ENCODE measurements around the gene AGMO.

AGMO gene

GRCh38 chr7:15396210-15397158 lies 165.3 kb downstream of the AGMO start:
- Mint-ChIP-seq H3K36me3 (ENCODE audit: low read depth) (no peaks in the 10 kb centered on the region), H3K9me3 (peaks cover 15% of the 10 kb centered on the region), H3K27ac (no peak overlapping the region), H3K4me1 (ENCODE audit: low read depth) (no peaks in the 10 kb centered on the region), H3K4me3 (no peak overlapping the region), H3K27me3 (no peaks in the 10 kb centered on the region)

- Mint-ChIP-seq H3K27me3 (no peaks in the 10 kb centered on the region), H3K27ac (no peak overlapping the region), H3K9me3 (no peaks in the 10 kb centered on the region), H3K36me3 (ENCODE audit: low read depth) (no peaks in the 10 kb centered on the region), H3K4me1 (ENCODE audit: low read depth) (no peaks in the 10 kb centered on the region), H3K4me3 (no peak overlapping the region)
These were observed 172.7 kb downstream of the AGMO start for GRCh38 chr7:15389073-15389472.

GRCh38 chr7:15378494-15379145 lies 183.2 kb downstream of the AGMO start:
- Mint-ChIP-seq H3K9me3 (peaks cover 17% of the 10 kb centered on the region), H3K4me3 (no peak overlapping the region), H3K27ac (no peak overlapping the region), H3K4me1 (ENCODE audit: low read depth) (no peaks in the 10 kb centered on the region), H3K27me3 (no peaks in the 10 kb centered on the region), H3K36me3 (ENCODE audit: low read depth) (no peaks in the 10 kb centered on the region)

- Mint-ChIP-seq H3K9me3 (peaks cover 17% of the 10 kb centered on the region), H3K4me3 (no peak overlapping the region), H3K27ac (no peak overlapping the region), H3K4me1 (ENCODE audit: low read depth) (no peaks in the 10 kb centered on the region), H3K36me3 (ENCODE audit: low read depth) (no peaks in the 10 kb centered on the region), H3K27me3 (no peaks in the 10 kb centered on the region)
These were observed 185.2 kb downstream of the AGMO start for GRCh38 chr7:15376600-15376999.

GRCh38 chr7:15370441-15370840 lies 191.4 kb downstream of the AGMO start:
- Mint-ChIP-seq H3K27ac (no peak overlapping the region), H3K9me3 (peaks cover 7% of the 10 kb centered on the region), H3K4me1 (ENCODE audit: low read depth) (no peaks in the 10 kb centered on the region), H3K36me3 (ENCODE audit: low read depth) (no peaks in the 10 kb centered on the region), H3K27me3 (no peaks in the 10 kb centered on the region), H3K4me3 (no peak overlapping the region)

- peaks cover under 1% of the 10 kb centered on the region for H3K9me3 Mint-ChIP-seq
- H3K27me3 Mint-ChIP-seq = no peaks in the 10 kb centered on the region
- no peaks in the 10 kb centered on the region for H3K36me3 Mint-ChIP-seq (ENCODE audit: low read depth)
- no peak overlapping the region for H3K4me3 Mint-ChIP-seq
- H3K27ac Mint-ChIP-seq = no peak overlapping the region
- no peaks in the 10 kb centered on the region for H3K4me1 Mint-ChIP-seq (ENCODE audit: low read depth)
These were observed 193.2 kb downstream of the AGMO start for GRCh38 chr7:15368653-15369052.

GRCh38 chr7:15367897-15368296 lies 193.9 kb downstream of the AGMO start:
- Mint-ChIP-seq H3K4me1 (ENCODE audit: low read depth) (no peaks in the 10 kb centered on the region), H3K36me3 (ENCODE audit: low read depth) (no peaks in the 10 kb centered on the region), H3K9me3 (peaks cover 5% of the 10 kb centered on the region), H3K27me3 (no peaks in the 10 kb centered on the region), H3K27ac (no peak overlapping the region), H3K4me3 (no peak overlapping the region)

GRCh38 chr7:15358112-15358511 lies 203.7 kb downstream of the AGMO start:
- H3K4me1 Mint-ChIP-seq (ENCODE audit: low read depth) = no peaks in the 10 kb centered on the region
- no peak overlapping the region for H3K27ac Mint-ChIP-seq
- no peaks in the 10 kb centered on the region for H3K27me3 Mint-ChIP-seq
- no peak overlapping the region for H3K4me3 Mint-ChIP-seq
- H3K36me3 Mint-ChIP-seq (ENCODE audit: low read depth) = no peaks in the 10 kb centered on the region
- H3K9me3 Mint-ChIP-seq = peaks cover 3% of the 10 kb centered on the region

GRCh38 chr7:15352421-15353206 lies 209.2 kb downstream of the AGMO start:
- H3K27me3 Mint-ChIP-seq = no peaks in the 10 kb centered on the region
- no peak overlapping the region for H3K4me3 Mint-ChIP-seq
- H3K36me3 Mint-ChIP-seq (ENCODE audit: low read depth) = no peaks in the 10 kb centered on the region
- H3K9me3 Mint-ChIP-seq = peaks cover 8% of the 10 kb centered on the region
- H3K4me1 Mint-ChIP-seq (ENCODE audit: low read depth) = no peaks in the 10 kb centered on the region
- no peak overlapping the region for H3K27ac Mint-ChIP-seq

GRCh38 chr7:15345216-15345615 lies 216.6 kb downstream of the AGMO start:
- no peak overlapping the region for H3K4me3 Mint-ChIP-seq
- peaks cover 14% of the 10 kb centered on the region for H3K9me3 Mint-ChIP-seq
- no peaks in the 10 kb centered on the region for H3K27me3 Mint-ChIP-seq
- H3K4me1 Mint-ChIP-seq (ENCODE audit: low read depth) = no peaks in the 10 kb centered on the region
- H3K36me3 Mint-ChIP-seq (ENCODE audit: low read depth) = no peaks in the 10 kb centered on the region
- no peak overlapping the region for H3K27ac Mint-ChIP-seq

- Mint-ChIP-seq H3K27ac (no peak overlapping the region), H3K4me1 (ENCODE audit: low read depth) (no peaks in the 10 kb centered on the region), H3K9me3 (peaks cover 9% of the 10 kb centered on the region), H3K4me3 (no peak overlapping the region), H3K27me3 (no peaks in the 10 kb centered on the region), H3K36me3 (ENCODE audit: low read depth) (no peaks in the 10 kb centered on the region)
These were observed 220.0 kb downstream of the AGMO start for GRCh38 chr7:15341817-15342216.

GRCh38 chr7:15336146-15336545 lies 225.7 kb downstream of the AGMO start:
- Mint-ChIP-seq H3K4me3 (no peak overlapping the region), H3K4me1 (ENCODE audit: low read depth) (no peaks in the 10 kb centered on the region), H3K9me3 (peaks cover 4% of the 10 kb centered on the region), H3K27ac (no peak overlapping the region), H3K27me3 (no peaks in the 10 kb centered on the region), H3K36me3 (ENCODE audit: low read depth) (no peaks in the 10 kb centered on the region)

- no peak overlapping the region for H3K4me3 Mint-ChIP-seq
- no peaks in the 10 kb centered on the region for H3K36me3 Mint-ChIP-seq (ENCODE audit: low read depth)
- H3K9me3 Mint-ChIP-seq = peaks cover 4% of the 10 kb centered on the region
- no peaks in the 10 kb centered on the region for H3K27me3 Mint-ChIP-seq
- no peaks in the 10 kb centered on the region for H3K4me1 Mint-ChIP-seq (ENCODE audit: low read depth)
- H3K27ac Mint-ChIP-seq = no peak overlapping the region
These were observed 226.4 kb downstream of the AGMO start for GRCh38 chr7:15335390-15335789.

- no peaks in the 10 kb centered on the region for H3K27me3 Mint-ChIP-seq
- H3K4me1 Mint-ChIP-seq (ENCODE audit: low read depth) = no peaks in the 10 kb centered on the region
- no peak overlapping the region for H3K27ac Mint-ChIP-seq
- peaks cover 4% of the 10 kb centered on the region for H3K9me3 Mint-ChIP-seq
- no peak overlapping the region for H3K4me3 Mint-ChIP-seq
- no peaks in the 10 kb centered on the region for H3K36me3 Mint-ChIP-seq (ENCODE audit: low read depth)
These were observed 227.1 kb downstream of the AGMO start for GRCh38 chr7:15334536-15335263.
